ENCODE data around the gene PRPF40B.

The PRPF40B gene

DNA sequence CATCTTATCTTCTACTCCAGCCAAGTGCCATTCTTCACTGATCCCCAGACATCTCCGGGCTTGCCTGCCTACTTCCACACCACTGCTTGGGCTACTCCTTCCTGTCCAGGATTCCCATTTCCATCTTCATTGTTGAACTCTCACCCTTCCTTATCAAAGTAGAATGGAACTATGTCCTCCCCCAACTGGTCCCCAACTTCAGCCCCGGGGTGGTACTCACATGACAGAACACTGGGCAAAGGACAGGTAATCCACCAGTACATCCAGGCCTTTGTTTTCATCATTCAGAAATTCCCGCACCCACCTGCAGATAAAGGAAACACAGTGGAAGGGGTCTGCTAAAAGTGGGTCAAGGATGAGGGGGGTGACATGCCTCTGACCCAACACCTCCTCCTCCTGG is 38.4 kb downstream of the PRPF40B start:
- no peak for FAIRE-seq

DNA sequence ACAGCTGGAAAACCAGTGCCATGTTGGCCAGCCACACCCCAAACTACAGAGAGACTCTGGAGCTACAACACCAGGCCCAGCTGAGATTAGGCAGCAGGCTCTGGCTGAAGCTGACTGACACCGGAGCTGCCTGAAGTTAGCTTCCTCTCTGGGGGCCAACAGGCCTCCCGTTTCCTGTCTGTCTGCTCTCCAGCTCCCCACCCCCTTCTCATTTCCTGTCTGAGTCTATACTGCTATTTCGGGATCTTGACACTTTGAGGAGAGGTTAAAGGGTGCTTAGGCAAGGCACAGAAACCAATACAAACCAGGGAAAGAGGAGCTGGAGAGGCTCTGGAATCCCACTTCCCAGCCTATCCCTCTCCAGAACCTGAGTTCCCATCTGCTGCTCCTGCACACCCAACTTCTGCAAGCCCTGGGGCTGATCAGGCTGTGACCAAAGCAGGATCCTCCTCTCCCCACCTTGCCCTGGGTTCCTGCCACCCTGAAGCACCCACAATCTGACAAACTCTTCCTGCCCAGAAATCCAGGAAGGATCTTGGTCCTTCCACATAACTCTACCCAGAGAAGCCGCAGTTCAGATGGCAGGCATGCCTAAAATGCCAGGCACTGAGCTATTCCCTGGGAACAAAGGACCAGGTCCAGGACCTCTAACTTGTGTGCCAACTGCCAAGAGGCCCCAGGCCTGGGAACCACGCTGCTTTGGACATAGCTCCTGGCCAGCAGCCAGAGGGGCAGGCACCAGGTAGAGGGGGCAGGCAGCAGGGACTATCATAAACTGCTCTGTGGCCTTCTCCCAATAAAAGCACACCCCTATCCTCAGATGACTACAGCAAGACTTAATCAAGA is 39.9 kb downstream of the PRPF40B start:
- no peak for FAIRE-seq

DNA sequence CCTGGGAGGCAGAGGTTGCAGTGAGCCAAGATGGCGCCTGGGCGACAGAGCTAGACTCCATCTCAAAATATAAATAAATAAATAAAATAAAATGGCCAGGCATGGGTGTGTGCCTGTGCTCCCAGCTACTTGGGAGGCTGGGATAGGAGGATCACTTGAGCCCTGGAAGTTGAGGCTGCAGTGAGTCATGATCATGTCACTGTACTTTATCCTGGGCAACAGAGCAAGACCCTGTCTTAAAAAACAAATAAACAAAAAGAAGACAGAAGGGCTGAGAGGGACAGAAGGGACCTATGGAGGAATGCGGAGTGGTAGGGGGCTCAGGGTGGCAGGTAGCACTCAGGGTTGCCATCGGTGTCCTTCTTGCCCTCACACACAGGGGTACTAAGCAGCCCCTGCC is 40.8 kb downstream of the PRPF40B start:
- FAIRE-seq, result no peak

DNA sequence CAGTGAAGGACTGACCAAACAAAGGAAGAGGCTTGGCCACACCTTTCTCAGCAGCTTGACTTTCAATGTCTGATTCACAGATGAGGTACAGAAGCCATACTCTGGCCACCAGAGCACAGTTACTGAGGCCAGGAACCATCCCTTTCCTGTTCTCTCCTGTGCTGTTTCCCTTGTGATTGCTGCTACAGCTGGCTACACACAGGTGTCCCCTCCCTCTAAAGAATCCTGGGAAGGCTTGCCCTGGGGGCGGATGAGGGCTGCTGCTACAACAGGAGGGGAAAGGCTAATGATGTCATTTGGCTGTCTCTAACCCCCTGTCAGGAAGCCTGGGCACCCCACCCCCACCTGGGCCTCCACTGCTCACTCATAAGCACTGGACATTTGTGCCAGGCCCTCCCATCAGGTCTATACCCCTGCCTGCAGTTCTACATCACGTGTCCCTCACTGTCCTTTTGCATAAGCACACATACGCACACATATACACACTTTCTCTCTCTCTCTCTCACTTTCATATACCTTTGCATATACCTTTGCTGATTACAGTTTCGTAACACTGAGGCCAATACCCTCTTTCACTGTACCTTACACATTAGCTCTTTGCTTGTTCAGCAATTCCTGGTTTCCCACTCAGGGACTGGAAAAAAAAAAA is 41.4 kb downstream of the PRPF40B start:
- FAIRE-seq, result no peak

DNA sequence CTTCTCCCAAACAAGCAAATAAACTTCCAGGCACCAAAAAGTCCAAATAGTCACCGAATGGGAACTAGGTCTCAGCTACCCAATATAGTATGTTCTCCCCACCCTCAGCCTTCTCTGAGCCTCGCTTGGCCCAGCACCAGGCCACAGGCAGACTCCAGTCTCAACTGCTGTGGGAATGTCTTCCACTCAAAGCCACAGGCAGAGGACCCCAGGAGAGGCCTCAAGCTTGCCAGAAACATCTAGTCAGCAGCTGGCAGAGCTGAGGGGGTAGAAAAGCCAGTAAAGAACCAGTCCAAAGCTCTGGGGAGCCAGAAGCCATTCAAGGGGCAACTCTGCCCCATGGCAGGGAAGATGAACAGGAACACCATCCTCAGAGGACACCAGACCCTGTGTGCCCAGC is 42.0 kb downstream of the PRPF40B start:
- no peak for FAIRE-seq

DNA sequence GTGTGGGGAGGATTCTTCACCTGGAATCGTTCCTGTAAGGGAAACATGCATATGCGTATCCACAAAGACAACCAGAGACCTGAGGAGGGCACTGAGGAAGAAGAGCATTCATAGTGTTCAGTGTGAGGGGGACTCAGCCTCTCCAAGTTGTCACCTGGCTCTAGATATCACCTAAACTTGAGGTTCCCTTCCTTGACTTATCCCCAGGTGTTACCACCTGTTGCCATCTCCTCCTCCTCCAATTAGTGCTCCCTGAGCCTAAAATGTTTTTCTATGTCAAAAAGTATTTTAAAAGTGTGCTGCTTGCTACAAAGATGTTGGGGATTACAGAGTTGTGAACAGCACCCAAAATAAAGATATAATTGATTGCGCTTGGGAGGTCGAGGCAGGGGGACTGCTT is 42.8 kb downstream of the PRPF40B start:
- FAIRE-seq, result no peak

DNA sequence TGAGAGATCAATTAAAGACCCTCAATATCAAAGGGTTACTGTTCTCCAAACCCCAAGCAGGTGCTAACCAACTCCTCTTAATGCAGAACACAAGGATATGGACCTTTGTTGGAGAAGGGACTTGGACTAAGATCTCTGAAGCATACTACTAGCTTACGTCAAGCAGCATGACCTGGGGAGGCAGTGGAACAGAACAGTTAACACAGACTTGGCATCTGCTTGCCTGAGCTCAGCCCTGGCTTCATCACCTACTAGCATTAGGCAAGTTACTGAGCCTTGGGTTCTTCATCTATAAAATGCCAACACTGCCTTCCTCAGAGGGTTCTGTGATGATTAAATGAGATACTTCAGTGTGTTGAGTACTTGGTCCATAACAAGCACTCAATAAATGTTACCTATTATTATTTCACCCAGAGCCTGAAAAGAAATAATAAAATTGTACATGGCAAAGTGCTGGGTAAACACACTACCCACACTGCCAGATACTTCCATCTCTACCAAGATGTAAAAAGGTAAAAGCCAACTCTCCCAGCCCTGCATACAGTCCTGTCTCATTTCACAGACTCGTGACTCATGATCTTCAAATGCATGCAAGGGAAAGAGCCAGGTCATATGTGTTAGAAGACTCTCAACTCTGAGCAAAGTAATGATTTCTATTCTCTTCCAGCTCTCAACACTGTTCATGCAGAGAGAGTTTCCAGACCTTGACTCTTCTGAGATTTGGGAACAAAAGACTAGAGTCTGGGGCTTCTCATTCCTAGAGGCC is 44.1 kb downstream of the PRPF40B start:
- no peak for FAIRE-seq

DNA sequence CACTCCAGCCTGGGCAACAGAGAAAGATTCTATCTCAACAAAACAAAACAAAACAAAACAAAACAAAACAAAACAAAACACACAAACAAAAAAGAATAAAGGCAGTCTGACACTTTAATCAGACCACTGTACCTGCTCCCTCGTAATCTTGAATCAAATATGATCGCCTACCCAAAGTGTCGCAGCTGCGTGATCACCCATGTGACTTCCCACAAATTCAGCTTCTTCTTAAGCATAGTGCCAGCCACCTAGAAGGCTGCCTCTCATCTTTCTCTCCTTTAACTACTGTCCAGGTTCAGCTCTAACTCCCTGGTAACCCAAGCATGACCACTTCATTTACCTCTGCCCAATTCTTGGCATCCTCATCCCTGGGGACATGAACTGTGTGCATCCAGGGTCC is 46.4 kb downstream of the PRPF40B start:
- FAIRE-seq, result no peak

DNA sequence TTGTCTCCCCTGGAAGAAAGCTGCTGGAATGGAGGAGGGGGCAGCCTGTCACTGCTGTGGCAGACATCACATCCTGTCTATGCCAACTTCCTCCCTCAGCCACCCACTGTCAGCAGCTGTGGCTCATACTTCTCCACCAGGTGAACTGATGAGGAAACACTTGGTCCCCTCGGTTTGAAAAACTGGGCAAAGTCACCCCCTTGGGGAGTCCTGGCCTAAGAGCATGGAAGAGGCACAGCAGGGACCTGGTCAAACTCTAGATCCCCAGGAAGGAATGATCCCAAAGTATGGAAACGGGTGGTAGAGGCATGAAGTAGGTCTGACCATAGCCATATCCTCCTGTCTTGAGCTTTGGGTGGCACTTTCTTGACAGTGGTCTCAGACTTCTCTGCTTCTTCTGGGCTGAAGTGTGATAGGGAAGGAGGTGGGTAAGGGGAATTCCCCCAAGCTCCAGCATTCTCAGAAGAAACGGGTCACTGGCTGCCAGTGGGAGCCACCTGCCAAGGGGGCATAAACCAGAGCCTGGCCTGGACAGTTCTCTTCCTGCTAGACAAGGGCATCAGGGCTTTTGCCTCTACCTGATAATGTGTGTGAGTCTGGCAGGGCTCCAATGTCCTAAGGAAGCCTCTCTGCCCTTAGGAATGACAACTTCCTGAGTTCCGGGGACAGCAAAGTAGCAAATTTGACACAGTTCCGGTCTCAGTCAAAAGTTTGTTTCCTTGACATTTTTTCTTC is 47.8 kb downstream of the PRPF40B start:
- no peak for FAIRE-seq

DNA sequence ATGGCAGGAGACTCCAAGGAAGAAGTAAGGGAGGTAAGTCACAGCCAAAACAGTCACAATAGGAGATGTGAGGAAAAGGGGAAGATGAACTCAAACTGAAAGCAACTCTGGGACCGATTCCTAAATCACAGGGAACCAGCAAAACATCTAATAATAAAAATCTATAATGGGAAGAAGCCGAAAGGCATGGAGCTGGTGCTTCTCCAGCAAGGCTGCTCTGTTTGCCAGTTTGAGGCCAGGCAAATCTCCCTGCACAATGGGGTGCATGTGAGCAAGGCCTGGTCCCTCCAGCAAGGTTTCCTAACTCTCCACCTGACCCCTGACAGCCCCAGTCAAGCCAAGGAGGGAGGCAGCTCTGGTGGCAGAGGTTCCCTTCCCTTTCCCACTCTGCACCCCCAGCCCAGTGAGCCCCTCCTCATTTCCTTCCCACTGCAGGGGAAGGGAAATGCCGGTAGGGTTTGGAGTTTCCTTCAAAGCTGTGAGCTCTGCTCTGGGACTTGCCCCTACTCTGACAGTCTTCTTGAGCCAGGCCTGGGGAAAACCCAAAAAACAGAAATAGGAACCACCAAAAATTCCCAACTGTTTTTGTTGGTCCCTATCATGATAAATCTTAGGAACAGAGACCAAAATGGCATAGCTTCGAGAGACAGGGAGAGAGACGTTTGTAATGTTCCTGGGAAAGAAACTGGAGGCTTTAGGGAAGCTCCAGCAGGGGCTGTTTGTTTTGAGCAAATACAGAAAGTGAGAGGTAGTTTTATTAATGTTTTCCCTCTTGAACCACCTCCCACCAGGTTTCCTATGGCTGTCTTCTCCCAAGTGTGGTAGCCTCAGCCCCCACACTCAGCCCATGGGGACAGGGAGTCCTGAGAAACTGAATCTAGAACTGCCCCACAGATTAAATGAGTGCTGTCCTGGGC is 49.2 kb downstream of the PRPF40B start:
- no peak for FAIRE-seq

DNA sequence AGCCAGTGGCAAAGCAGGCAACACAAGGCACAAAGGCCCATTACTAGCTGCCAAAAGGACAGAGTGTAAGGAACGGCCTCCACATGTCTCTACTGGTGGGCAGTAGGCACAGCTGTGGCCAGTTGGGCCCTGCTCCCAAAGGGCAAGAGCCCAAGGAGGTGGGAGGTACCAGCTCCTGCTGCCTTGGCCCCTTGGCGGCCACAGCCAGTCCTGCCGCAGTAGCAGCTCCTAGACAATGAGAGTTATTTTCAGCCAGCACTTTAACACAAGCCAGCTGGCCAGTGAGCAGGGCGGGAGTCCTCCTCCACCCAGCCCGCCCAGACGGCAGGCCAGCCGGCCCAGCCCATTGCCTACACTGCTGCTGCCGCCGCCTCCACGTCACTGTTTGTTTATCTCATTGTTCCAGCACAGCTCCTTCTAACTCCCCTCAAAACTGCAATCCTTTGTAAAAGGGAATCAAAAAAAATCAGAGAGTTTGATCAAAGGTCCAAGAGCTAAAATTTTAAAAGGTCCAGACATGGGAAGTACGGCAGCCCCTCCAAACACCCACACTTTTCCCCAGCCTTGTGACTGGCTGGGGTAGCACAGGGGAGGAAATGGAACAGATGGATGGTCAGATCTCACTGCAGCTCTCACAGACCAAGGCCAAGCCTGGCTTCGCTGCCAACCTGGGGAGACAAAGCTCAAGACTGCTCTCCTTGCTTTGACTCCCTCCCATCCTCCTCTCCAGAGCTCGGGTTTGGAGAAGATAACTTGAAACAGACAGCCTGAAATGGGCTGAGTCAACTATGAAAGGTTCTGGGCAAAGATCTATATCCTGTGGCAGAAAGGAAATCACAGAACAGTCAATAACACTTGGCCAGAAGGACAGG is 50.3 kb downstream of the PRPF40B start:
- no peak for FAIRE-seq

DNA sequence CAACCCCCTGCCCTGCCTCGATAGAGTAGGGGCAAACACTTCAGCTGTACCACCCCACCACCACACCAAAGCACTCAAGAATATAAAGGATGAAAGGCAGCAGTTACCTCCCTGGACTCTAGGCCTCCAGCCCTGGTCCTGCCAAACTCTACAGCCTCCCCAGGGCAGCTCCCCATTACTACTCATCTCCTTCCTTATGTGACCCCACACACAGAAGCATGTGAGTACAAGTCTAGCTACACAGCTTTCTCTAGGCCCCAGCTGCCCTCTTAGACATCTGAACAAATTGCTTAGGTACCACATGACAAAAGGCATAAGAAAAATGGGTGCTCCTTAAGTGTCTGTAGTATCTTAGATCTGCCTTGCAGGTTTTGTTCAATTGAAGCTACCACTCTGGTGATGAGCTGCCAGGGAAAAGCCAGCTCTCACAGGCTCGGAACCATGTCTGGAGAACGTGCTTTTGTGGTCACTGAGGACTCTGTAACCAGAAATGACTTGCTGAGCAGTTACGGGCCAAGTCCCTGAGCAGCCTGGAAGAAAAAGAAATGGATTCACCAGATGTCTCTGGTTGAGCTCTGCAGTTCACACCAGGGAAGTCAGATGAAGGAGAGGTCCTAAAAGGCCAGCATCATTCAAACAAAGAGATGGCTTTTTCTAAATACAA is 51.1 kb downstream of the PRPF40B start:
- no peak for FAIRE-seq

DNA sequence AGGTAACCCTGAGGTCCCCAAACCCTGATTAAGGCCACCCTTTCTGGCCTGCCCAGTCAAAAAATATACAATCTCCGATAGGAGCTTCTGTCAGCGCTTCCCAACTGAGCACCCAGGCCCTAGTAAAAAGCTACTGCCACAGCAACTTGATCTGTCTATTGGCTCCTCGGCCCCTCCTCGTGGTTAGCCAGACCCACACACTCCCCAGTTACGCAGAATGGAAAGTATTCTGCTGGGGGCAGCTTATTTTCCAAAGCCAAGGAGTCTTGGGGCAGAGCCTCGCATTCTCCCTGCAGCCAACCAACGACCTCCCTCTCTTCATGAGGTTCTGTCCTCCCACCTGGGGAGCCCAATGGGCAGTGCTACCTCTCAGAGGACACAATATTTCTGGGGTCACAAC is 51.8 kb downstream of the PRPF40B start:
- FAIRE-seq, result no peak

DNA sequence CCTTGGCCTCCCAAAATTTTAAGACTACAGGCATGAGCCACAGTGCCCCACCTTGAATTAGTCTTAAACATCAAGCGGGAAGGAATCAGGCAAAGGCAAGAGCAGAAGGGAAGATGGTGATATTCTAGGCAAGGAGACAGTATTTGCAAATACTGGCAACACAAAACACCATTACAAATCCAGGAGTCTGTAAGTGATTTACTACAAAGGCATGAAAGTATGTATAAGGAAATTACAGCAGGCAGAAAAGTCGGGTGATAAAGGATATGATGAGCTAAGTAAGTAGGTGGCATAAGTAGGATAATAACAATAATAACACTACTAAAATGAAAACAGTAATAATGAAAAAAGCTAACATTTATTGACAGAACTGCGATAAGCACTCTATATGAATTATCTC is 55.4 kb downstream of the PRPF40B start:
- FAIRE-seq, result no peak

DNA sequence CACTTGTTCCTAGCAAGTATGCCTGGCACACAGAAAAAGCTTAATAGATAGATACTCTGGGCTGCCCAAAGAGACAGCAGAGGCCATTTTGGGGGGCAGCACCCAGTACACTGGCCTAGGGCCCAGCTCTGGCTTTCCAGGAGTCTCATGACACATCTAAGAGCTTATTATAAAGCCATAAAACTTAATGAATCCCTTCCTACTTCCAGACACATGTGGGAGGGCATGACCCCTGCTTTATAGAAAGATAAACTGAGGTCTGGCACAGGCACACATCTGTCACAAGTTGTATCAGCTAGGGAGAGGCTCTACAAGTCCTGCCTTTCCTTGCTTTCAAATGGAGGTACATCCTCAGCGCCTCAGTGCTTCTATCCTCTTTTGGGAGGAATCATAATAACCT is 56.7 kb downstream of the PRPF40B start:
- FAIRE-seq, result no peak

DNA sequence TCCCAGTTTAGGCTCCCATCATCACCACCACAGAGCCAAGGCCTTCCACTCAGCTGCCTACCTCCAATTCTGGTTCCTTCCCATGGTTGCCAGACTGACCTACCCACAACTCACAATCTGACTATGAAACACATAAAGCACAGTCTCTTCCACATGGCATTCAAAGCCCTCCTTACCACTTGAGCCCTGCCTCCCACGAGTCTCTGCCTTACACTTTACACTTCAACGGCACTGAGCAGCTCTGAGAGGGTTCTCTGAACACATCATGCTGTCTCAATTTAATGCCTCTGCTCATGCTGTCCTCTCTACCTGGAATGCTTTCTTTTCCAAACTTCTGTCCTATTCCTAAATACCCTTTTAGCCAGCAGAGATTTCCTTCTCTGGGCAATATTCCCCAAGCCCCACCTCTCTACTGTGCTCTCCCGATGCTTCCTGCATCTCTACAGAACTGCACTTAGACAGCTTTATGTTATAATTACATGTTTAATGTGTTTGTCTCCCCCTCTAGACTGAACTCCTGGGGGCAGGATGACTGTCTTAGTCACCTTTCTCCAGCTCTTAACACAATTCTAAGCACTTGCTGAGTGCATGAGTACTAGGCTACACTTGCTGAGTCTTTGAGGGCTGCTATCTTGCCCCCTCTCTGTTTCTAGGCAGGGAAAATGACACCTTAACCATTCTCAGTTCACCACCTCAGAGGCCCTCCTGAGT is 60.4 kb downstream of the PRPF40B start:
- no peak for FAIRE-seq

DNA sequence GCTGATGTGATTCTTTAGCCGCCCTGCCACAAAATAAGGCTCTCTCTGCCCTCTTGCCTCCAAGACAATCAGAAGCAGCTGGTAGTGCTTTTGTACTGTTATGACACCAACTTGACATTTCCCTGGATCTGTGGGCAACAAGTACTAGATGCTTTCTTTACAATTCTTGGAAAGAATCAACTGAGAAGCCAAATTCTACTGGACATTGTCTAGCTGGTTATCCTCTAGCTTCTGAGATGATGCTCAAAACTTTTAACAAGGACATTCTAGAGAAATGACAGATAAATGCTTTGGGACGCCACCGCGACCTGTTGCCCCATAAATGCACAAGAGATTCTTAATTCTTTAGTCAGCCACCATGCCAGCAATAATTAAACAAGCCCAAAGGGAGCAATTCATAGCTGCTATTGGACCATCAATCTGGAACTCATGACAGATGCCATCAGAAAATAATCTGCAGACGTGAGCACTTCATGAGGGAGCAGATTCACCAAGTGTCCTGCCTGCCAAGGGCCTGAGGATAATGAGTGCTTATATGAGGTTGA is 61.0 kb downstream of the PRPF40B start:
- no peak for FAIRE-seq

DNA sequence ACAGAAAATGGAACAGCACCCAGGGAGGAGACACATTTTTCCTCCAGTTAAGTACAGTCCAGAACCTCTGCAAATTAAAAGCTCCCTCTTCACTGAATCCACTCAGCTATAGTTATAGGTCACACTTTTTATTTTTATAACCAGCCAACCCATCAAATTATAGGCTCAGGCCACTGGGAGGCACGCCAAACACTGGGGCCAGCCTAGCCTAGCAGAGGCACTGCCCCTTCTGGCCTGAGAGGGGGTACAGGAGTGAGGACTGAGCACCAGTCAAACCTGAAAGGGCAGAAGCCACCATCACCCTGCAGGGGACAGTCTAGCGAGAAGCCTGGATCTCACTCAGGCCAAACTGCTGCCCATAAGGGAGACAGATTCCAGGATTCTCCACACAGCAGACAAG is 64.6 kb downstream of the PRPF40B start:
- no peak for FAIRE-seq

DNA sequence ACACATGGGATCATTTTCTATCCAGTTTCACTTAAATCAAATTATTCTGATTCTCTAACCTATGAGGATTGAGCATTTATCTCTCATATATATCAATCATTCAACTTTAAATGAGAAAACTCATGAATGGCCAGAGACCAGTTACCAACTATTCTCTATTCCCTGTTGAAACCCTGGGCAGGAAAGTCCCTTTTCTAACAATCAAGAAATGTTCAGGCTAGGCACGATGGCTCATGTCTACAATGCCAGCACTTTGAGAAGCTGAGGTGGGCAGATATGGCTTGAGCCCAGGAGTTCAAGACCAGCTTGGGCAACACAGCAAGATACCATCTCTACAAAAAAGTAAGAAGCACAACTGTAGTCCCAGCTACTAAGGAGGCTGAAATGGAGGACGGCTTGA is 65.9 kb downstream of the PRPF40B start:
- FAIRE-seq, result no peak

All from A204.1 (cell line).